ENCODE data around the gene GSX2.

- TF ChIP-seq POLR2A (IDR thresholded peaks at IDR 0.05; ENCODE audit: low read length): no peak
- no peak for TF ChIP-seq GATA1 (IDR thresholded peaks at IDR 0.05; ENCODE audit: low read depth, low read length)
Observed at GRCh38 chr4:54056360-54056759, 43.6 kb upstream of the GSX2 start.

All from erythroblast (primary cell).